WERI-Rb-1 (cell line): ENCODE data around the gene DHX38.

Experiments
- DNase-seq: peaks from one replicate; pipeline ENCODE4 v3.0.0-alpha.2; 2020
- H3K27ac ChIP-seq: fragments of 250-450 bp; sonication (Bioruptor Pico); 2 replicates; pipeline ENCODE4 v1.5.1; 2020; ENCODE audit warnings: mild to moderate bottlenecking, moderate library complexity
- H3K27me3 ChIP-seq: fragments of 250-450 bp; sonication (Bioruptor Pico); 2 replicates; pipeline ENCODE4 v1.5.1; 2021; ENCODE audit warnings: mild to moderate bottlenecking, low read depth, moderate library complexity; ENCODE audit not compliant: insufficient read depth, severe bottlenecking
- H3K36me3 ChIP-seq: fragments of 250-450 bp; sonication (Bioruptor Pico); 2 replicates; pipeline ENCODE4 v1.5.1; 2020; ENCODE audit warnings: mild to moderate bottlenecking, moderate library complexity
- H3K4me3 ChIP-seq: 2 replicates; pipeline ENCODE4 v1.5.1; 2011; ENCODE audit warnings: low read depth, mild to moderate bottlenecking, control low read depth, low read length
- H3K9me3 ChIP-seq: fragments of 250-450 bp; sonication (Bioruptor Pico); 2 replicates; pipeline ENCODE4 v1.5.1; 2021; ENCODE audit warnings: mild to moderate bottlenecking, moderate library complexity; ENCODE audit not compliant: severe bottlenecking
- CTCF ChIP-seq: IDR thresholded peaks from 2 replicates; pipeline ENCODE4 v1.5.1; 2011; ENCODE audit warnings: low read depth, mild to moderate bottlenecking, control low read depth, inconsistent platforms, low read length

Gene DHX38

GRCh38 chr16:72128701-72129100 lies 35.1 kb downstream of the DHX38 start:
- H3K9me3 ChIP-seq: no peaks in the 10 kb centered on the region
- no peak for DNase-seq
- no peaks in the 10 kb centered on the region for H3K36me3 ChIP-seq
- no peak overlapping the region for H3K4me3 ChIP-seq
- no peak overlapping the region for H3K27ac ChIP-seq
- no peak for TF ChIP-seq CTCF
- no peaks in the 10 kb centered on the region for H3K27me3 ChIP-seq

- Histone ChIP-seq H3K9me3 (no peaks in the 10 kb centered on the region), H3K27me3 (no peaks in the 10 kb centered on the region), H3K4me3 (no peak overlapping the region), H3K27ac (no peak overlapping the region), H3K36me3 (no peaks in the 10 kb centered on the region)
- no peak for DNase-seq
- no peak for TF ChIP-seq CTCF
Observed at GRCh38 chr16:72129976-72130656, 36.5 kb downstream of the DHX38 start.

GRCh38 chr16:72131036-72131435 lies 37.4 kb downstream of the DHX38 start:
- Histone ChIP-seq H3K4me3 (no peak overlapping the region), H3K9me3 (no peaks in the 10 kb centered on the region), H3K36me3 (no peaks in the 10 kb centered on the region), H3K27me3 (no peaks in the 10 kb centered on the region), H3K27ac (no peak overlapping the region)
- TF ChIP-seq CTCF: no peak
- DNase-seq: no peak

GRCh38 chr16:72132726-72133125 lies 39.1 kb downstream of the DHX38 start:
- H3K4me3 ChIP-seq: no peak overlapping the region
- no peak overlapping the region for H3K27ac ChIP-seq
- no peak for DNase-seq
- TF ChIP-seq CTCF: no peak
- no peaks in the 10 kb centered on the region for H3K9me3 ChIP-seq
- H3K27me3 ChIP-seq: no peaks in the 10 kb centered on the region
- H3K36me3 ChIP-seq: no peaks in the 10 kb centered on the region

GRCh38 chr16:72134507-72134906 lies 40.9 kb downstream of the DHX38 start:
- TF ChIP-seq CTCF: no peak
- H3K27ac ChIP-seq: no peak overlapping the region
- no peaks in the 10 kb centered on the region for H3K27me3 ChIP-seq
- no peaks in the 10 kb centered on the region for H3K9me3 ChIP-seq
- no peaks in the 10 kb centered on the region for H3K36me3 ChIP-seq
- no peak for DNase-seq
- H3K4me3 ChIP-seq: no peak overlapping the region
